ENCODE data around the gene TMEM243. TPM values are rescaled to one million over a fixed set of nuclear protein-coding genes. Genes with fewer than 3 reads are reported as not detected.

The TMEM243 gene
- total RNA-seq, 1 donor from 2014 or later: 22.5 TPM

GRCh38 chr7:87220734-87221215 is 1.2 kb upstream of the TMEM243 start:
- Mint-ChIP-seq H3K4me1 (peaks cover 14% of the 10 kb centered on the region), H3K9me3 (no peaks in the 10 kb centered on the region), H3K36me3 (no peaks in the 10 kb centered on the region), H3K27ac (no peak overlapping the region), H3K4me3 (peak overlapping the region; percentile 97), H3K27me3 (ENCODE audit: low read depth) (peaks cover 7% of the 10 kb centered on the region)
- TF ChIP-seq, protein P1, sequence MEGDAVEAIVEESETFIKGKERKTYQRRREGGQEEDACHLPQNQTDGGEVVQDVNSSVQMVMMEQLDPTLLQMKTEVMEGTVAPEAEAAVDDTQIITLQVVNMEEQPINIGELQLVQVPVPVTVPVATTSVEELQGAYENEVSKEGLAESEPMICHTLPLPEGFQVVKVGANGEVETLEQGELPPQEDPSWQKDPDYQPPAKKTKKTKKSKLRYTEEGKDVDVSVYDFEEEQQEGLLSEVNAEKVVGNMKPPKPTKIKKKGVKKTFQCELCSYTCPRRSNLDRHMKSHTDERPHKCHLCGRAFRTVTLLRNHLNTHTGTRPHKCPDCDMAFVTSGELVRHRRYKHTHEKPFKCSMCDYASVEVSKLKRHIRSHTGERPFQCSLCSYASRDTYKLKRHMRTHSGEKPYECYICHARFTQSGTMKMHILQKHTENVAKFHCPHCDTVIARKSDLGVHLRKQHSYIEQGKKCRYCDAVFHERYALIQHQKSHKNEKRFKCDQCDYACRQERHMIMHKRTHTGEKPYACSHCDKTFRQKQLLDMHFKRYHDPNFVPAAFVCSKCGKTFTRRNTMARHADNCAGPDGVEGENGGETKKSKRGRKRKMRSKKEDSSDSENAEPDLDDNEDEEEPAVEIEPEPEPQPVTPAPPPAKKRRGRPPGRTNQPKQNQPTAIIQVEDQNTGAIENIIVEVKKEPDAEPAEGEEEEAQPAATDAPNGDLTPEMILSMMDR (IDR thresholded peaks at IDR 0.05; ENCODE audit: unreplicated experiment): no peak
- no peak for DNase-seq (ENCODE audit: low spot score in 2 of 2, unreplicated experiment in 2 of 2)

DNA sequence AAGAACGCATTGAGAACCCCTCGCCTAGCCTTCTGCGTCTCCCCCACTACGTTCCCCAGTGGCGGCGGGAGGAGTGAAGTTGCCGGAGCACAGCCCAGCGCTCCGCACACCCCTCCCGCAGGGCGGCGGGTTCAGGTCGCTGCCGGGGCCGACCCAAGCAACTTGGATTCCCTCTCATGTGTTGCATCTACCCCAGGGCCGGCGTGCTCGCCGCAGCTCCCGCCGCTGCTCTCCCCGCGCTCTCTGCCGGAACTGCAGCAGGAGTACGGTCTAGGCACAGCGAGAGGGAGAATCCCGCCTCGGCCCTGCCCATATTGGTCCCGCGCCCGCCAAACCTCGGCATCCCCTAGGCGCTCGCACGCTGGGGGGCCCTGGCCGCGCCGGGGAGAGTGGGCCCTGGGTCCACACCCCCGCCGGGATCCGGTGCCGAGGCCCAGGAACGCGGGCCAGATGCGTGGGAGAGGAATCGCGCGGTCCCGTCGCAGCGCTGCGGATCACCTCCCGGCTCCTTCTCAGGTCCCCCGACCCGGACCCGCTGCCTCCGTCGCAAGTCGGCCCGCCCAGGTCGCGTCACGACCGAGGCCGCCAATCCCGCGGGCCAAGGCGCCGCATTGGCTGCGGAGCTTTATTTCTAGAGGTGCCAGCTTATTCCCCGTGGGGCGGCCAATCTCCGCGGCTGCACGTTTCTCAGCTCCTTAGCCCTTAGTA is 648 bp upstream of the TMEM243 start:
- peak; percentile 49 to 76 for DNase-seq (ENCODE audit: low spot score in 2 of 2, unreplicated experiment in 2 of 2)
- Mint-ChIP-seq H3K27ac (peak overlapping the region; percentile 90), H3K4me3 (peak overlapping the region; percentile 97), H3K9me3 (no peaks in the 10 kb centered on the region), H3K4me1 (peaks cover 14% of the 10 kb centered on the region), H3K27me3 (ENCODE audit: low read depth) (peaks cover under 1% of the 10 kb centered on the region), H3K36me3 (no peaks in the 10 kb centered on the region)
- TF ChIP-seq, protein P1 (IDR thresholded peaks at IDR 0.05; ENCODE audit: unreplicated experiment): no peak

DNA sequence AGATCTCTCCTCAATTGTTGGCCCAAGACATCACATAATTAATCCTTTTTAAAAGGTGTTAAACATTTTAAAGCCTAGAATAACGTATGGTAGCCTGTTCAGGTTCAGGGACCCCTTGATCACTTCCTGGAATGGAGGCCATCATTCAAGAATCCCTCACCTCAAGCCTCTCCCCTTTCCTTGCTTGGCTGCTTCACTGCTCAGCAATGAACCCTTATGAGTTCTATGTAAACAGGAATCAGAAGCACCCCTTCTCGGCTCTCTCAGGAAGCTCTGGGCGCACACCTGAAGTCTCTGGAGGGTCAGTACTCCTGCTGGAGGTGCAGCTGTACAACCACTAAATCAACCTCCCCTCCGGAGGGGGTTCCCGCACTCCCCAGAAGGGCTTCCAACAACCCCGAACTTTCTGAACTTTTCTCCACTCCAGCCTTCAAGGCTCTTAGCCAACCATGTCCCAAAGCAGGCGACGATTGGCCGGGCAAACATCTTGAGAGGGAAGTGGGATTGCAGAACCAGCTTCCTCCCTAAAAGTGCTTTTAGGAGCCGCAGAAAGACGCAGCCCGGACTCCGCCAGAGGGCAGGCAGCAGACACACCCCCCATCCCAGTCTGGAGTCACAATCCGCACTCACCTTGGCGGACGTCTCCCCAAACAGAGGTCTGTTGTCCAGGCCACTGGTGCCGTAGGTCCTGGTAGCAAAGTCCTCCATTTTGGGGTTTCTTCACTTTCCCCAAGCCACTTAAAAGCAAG is 562 bp downstream of the TMEM243 start:
- DNase-seq (ENCODE audit: low spot score in 2 of 2, unreplicated experiment in 2 of 2): peak in 1 of 2 experiments; percentile 53
- no peaks in the 10 kb centered on the region for H3K9me3 Mint-ChIP-seq
- peaks cover 14% of the 10 kb centered on the region for H3K4me1 Mint-ChIP-seq
- H3K36me3 Mint-ChIP-seq: no peaks in the 10 kb centered on the region
- peak overlapping the region; percentile 90 for H3K27ac Mint-ChIP-seq
- no peaks in the 10 kb centered on the region for H3K27me3 Mint-ChIP-seq (ENCODE audit: low read depth)
- H3K4me3 Mint-ChIP-seq: peak overlapping the region; percentile 97
- TF ChIP-seq, protein P1 (IDR thresholded peaks at IDR 0.05; ENCODE audit: unreplicated experiment): no peak

- Mint-ChIP-seq H3K4me1 (peaks cover 14% of the 10 kb centered on the region), H3K27ac (no peak overlapping the region), H3K9me3 (no peaks in the 10 kb centered on the region), H3K36me3 (no peaks in the 10 kb centered on the region), H3K4me3 (peak overlapping the region; percentile 97), H3K27me3 (ENCODE audit: low read depth) (no peaks in the 10 kb centered on the region)
- TF ChIP-seq, protein P1 (IDR thresholded peaks at IDR 0.05; ENCODE audit: unreplicated experiment): no peak
- no peak for DNase-seq (ENCODE audit: low spot score in 2 of 2, unreplicated experiment in 2 of 2)
Measured at GRCh38 chr7:87217983-87218653, 1.4 kb downstream of the TMEM243 start.

GRCh38 chr7:87216701-87217508 is 2.6 kb downstream of the TMEM243 start:
- Mint-ChIP-seq H3K4me1 (peaks cover 14% of the 10 kb centered on the region), H3K9me3 (no peaks in the 10 kb centered on the region), H3K27ac (no peak overlapping the region), H3K4me3 (no peak overlapping the region), H3K36me3 (no peaks in the 10 kb centered on the region), H3K27me3 (ENCODE audit: low read depth) (no peaks in the 10 kb centered on the region)
- no peak for DNase-seq (ENCODE audit: low spot score in 2 of 2, unreplicated experiment in 2 of 2)
- TF ChIP-seq, protein P1 (IDR thresholded peaks at IDR 0.05; ENCODE audit: unreplicated experiment): no peak
